Measurements from ENCODE around the gene NR4A1. TPM values are rescaled to one million over a fixed set of nuclear protein-coding genes. Genes with fewer than 3 reads are reported as not detected.

Gene NR4A1
- polyA plus RNA-seq, 1 donor (not counting 4 experiments of a cell fraction or from before 2014, with no cell fraction given) = 3.9 TPM

- Histone ChIP-seq H3K9ac (ENCODE audit: control insufficient read depth, extremely low read depth, insufficient read depth, low read length) (no peak overlapping the region), H3K4me2 (ENCODE audit: control insufficient read depth, extremely low read depth, insufficient read depth, low read depth, low read length) (peak overlapping the region; percentile 70), H3K27me3 (ENCODE audit: control insufficient read depth, extremely low read depth, insufficient read depth, low read length) (peaks cover 7% of the 10 kb centered on the region), H3K79me2 (ENCODE audit: control insufficient read depth, insufficient read depth, low read length) (no peaks in the 10 kb centered on the region), H3K9me3 (ENCODE audit: control insufficient read depth, low read depth, low read length) (no peaks in the 10 kb centered on the region), H3K36me3 (ENCODE audit: control insufficient read depth in 2 of 2, extremely low read depth in 1 of 2, insufficient read depth in 2 of 2, low read length in 2 of 2) (no peaks in the 10 kb centered on the region), H3K4me1 (ENCODE audit: control insufficient read depth, extremely low read depth, insufficient read depth, low read length) (peaks cover 6% of the 10 kb centered on the region), H3K27ac (ENCODE audit: control insufficient read depth, insufficient read depth, low read length) (no peak overlapping the region), H4K20me1 (ENCODE audit: control insufficient read depth, extremely low read depth, insufficient read depth, low read length) (no peaks in the 10 kb centered on the region), H3K4me3 (ENCODE audit: control insufficient read depth in 2 of 3, extremely low read depth in 1 of 3, insufficient read depth in 2 of 3, low read depth in 1 of 3, low read length in 3 of 3) (peak overlapping the region; percentile 44 to 65 (median 48)), H3K9me1 (ENCODE audit: control insufficient read depth, extremely low read depth, insufficient read depth, low read length) (no peaks in the 10 kb centered on the region), H2AFZ (ENCODE audit: control insufficient read depth, low read length) (peak overlapping the region; percentile 82)
- no peak for TF ChIP-seq EZH2 (IDR thresholded peaks at IDR 0.05; ENCODE audit: low read length)
- peak; percentile 79 to 97 (median 96) for TF ChIP-seq CTCF (optimal IDR thresholded peaks at IDR 0.05 in 1 of 3, IDR thresholded peaks at IDR 0.05 in 1 of 3, conservative IDR thresholded peaks at IDR 0.05 in 1 of 3; ENCODE audit: extremely low read depth in 1 of 3, insufficient read depth in 2 of 3, low read length in 3 of 3)
- dilution Hi-C loops (cut with MboI; ENCODE audit: extremely low pct_ligation_motif_present, low sequenced_read_pairs) = no loop called here
- FAIRE-seq (no peak), DNase-seq (ENCODE audit: low read depth, low spot score) (no peak)
These were observed 27.9 kb upstream of the NR4A1 start for GRCh38 chr12:52023182-52023975.

DNA sequence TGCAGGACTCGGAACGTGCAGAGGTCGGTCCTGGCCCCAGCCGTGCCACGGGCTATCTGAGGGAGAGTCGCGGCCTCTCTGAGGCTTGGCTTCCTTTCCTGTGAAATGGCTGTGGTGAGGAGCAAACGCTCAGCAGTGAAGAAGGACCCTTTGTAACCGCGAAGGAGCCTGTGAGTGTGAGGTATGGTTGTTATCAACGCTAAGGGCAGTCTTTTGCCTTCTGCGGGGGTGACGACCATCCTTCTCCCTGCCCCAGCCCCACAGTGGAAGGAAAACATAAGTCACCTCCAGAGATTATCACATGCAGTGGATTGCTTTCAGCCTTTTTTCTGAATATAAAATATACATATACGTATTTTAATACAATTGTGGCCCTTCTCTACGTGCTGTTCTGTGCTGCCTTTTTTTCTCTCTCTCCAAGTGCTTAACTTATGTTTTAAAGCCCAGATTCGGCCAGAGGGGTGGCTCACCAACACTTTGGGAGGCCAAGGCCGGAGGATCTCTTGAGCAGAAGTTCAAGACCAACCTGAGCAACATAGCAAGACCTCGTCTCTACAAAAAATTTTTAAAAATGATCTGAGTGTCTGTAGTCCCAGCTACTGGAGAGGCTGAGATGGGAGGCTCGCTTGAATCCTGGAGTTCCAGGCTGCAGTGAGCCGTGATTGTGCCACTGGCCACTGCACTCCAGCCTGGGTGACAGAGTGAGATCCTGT, 27.1 kb upstream of the NR4A1 start:
- Histone ChIP-seq H2AFZ (ENCODE audit: control insufficient read depth, low read length) (peak overlapping the region; percentile 82), H3K27ac (ENCODE audit: control insufficient read depth, insufficient read depth, low read length) (no peak overlapping the region), H3K9ac (ENCODE audit: control insufficient read depth, extremely low read depth, insufficient read depth, low read length) (no peak overlapping the region)

More for the DNA sequence above, 27.1 kb upstream of the NR4A1 start:
- Histone ChIP-seq H3K27me3 (ENCODE audit: control insufficient read depth, extremely low read depth, insufficient read depth, low read length) (peaks cover 7% of the 10 kb centered on the region), H3K79me2 (ENCODE audit: control insufficient read depth, insufficient read depth, low read length) (no peaks in the 10 kb centered on the region), H3K9me1 (ENCODE audit: control insufficient read depth, extremely low read depth, insufficient read depth, low read length) (no peaks in the 10 kb centered on the region), H3K4me3 (ENCODE audit: control insufficient read depth in 2 of 3, extremely low read depth in 1 of 3, insufficient read depth in 2 of 3, low read depth in 1 of 3, low read length in 3 of 3) (peak overlapping the region; percentile 25 to 65 (median 48)), H3K36me3 (ENCODE audit: control insufficient read depth in 2 of 2, extremely low read depth in 1 of 2, insufficient read depth in 2 of 2, low read length in 2 of 2) (no peaks in the 10 kb centered on the region), H3K4me2 (ENCODE audit: control insufficient read depth, extremely low read depth, insufficient read depth, low read depth, low read length) (peak overlapping the region; percentile 70), H3K4me1 (ENCODE audit: control insufficient read depth, extremely low read depth, insufficient read depth, low read length) (peaks cover 6% of the 10 kb centered on the region), H4K20me1 (ENCODE audit: control insufficient read depth, extremely low read depth, insufficient read depth, low read length) (no peaks in the 10 kb centered on the region), H3K9me3 (ENCODE audit: control insufficient read depth, low read depth, low read length) (no peaks in the 10 kb centered on the region)
- dilution Hi-C loops (cut with MboI; ENCODE audit: extremely low pct_ligation_motif_present, low sequenced_read_pairs) = no loop called here
- no peak for FAIRE-seq
- no peak for TF ChIP-seq EZH2 (IDR thresholded peaks at IDR 0.05; ENCODE audit: low read length)
- peak in 1 of 3 experiments; percentile 3 for TF ChIP-seq CTCF (optimal IDR thresholded peaks at IDR 0.05 in 1 of 3, IDR thresholded peaks at IDR 0.05 in 1 of 3, conservative IDR thresholded peaks at IDR 0.05 in 1 of 3; ENCODE audit: extremely low read depth in 1 of 3, insufficient read depth in 2 of 3, low read length in 3 of 3)
- DNase-seq (ENCODE audit: low read depth, low spot score) = no peak

Measured in keratinocyte (primary cell).